HepG2 (cell line): ENCODE data around the gene BLOC1S2. TPM values are rescaled to one million over a fixed set of nuclear protein-coding genes. Genes with fewer than 3 reads are reported as not detected.

Experiments
- ARNTL ChIP-seq: sonication (generic); formaldehyde crosslinking; IDR thresholded peaks from 2 replicates; pipeline ENCODE4 v1.4.0; 2020; ENCODE audit warnings: mild to moderate bottlenecking, missing genetic modification reagents
- CHCHD3 ChIP-seq: sonication (generic); formaldehyde crosslinking; IDR thresholded peaks from 2 replicates; pipeline ENCODE4 v1.8.0; 2022; ENCODE audit warnings: mild to moderate bottlenecking, missing genetic modification reagents, moderate library complexity
- CREM ChIP-seq, 2 experiments: sonication (generic) in 1 of 2; formaldehyde crosslinking in 1 of 2; IDR thresholded peaks; 2 replicates each; pipeline versions ENCODE4 v1.4.0 to v1.6.1; 2016 to 2020; ENCODE audit warnings: antibody characterized with exemption in 1 of 2, mild to moderate bottlenecking in 1 of 2, missing genetic modification reagents in 1 of 2
- ETV5 ChIP-seq: IDR thresholded peaks from 2 replicates; pipeline ENCODE4 v1.6.1; 2018; ENCODE audit warnings: missing biosample characterization, missing genetic modification reagents, inconsistent platforms, borderline replicate concordance
- GATAD2A ChIP-seq: IDR thresholded peaks from 2 replicates; pipeline ENCODE4 v1.6.1; 2016
- JUNB ChIP-seq: sonication (generic); formaldehyde crosslinking; IDR thresholded peaks from 2 replicates; pipeline ENCODE4 v1.8.0; 2022; ENCODE audit warnings: missing genetic modification reagents, mild to moderate bottlenecking, borderline replicate concordance
- KDM3A ChIP-seq: IDR thresholded peaks from 2 replicates; pipeline ENCODE4 v1.6.1; 2018; ENCODE audit warnings: low read depth, missing compliant biosample characterization
- MAZ ChIP-seq, 2 experiments: sonication (generic) in 1 of 2; formaldehyde crosslinking in 1 of 2; IDR thresholded peaks; 2 replicates each; pipeline versions ENCODE4 v1.5.0 to v1.6.1; 2012 to 2020; ENCODE audit warnings: low read depth in 2 of 2, mild to moderate bottlenecking in 2 of 2, borderline replicate concordance in 1 of 2, improper control_type of control experiment in 1 of 2, low read length in 1 of 2, missing genetic modification reagents in 1 of 2, moderate library complexity in 1 of 2
- MIXL1 ChIP-seq: IDR thresholded peaks from 2 replicates; pipeline ENCODE4 v1.6.1; 2016
- NR3C1 ChIP-seq: sonication (generic); formaldehyde crosslinking; IDR thresholded peaks from 2 replicates; pipeline ENCODE4 v1.4.0; 2020; ENCODE audit warnings: missing genetic modification reagents
- SKI ChIP-seq: fragments of 450-650 bp; IDR thresholded peaks from one replicate; pipeline ENCODE4 v1.6.1; 2018; ENCODE audit warnings: mild to moderate bottlenecking; ENCODE audit not compliant: partially characterized antibody
- SNAI1 ChIP-seq: sonication (generic); formaldehyde crosslinking; IDR thresholded peaks from 2 replicates; pipeline ENCODE4 v1.5.0; 2020; ENCODE audit warnings: mild to moderate bottlenecking, missing genetic modification reagents, borderline replicate concordance
- SP140L ChIP-seq: sonication (generic); formaldehyde crosslinking; IDR thresholded peaks from 2 replicates; pipeline ENCODE4 v1.4.0; 2020; ENCODE audit warnings: missing genetic modification reagents, borderline replicate concordance
- TBP ChIP-seq: sonication (generic); formaldehyde crosslinking; IDR thresholded peaks from 2 replicates; pipeline ENCODE4 v1.5.0; 2020; ENCODE audit warnings: missing genetic modification reagents
- ZFP90 ChIP-seq: sonication (generic); formaldehyde crosslinking; IDR thresholded peaks from 2 replicates; pipeline ENCODE4 v1.8.0; 2022; ENCODE audit warnings: missing genetic modification reagents, mild to moderate bottlenecking, inconsistent platforms, borderline replicate concordance
- ZNF225 ChIP-seq: sonication (generic); formaldehyde crosslinking; IDR thresholded peaks from 2 replicates; pipeline ENCODE4 v1.4.0; 2020; ENCODE audit warnings: mild to moderate bottlenecking, missing genetic modification reagents
- ZNF343 ChIP-seq: sonication (generic); formaldehyde crosslinking; IDR thresholded peaks from 2 replicates; pipeline ENCODE4 v1.4.0; 2020; ENCODE audit warnings: mild to moderate bottlenecking, missing genetic modification reagents
- ZNF354B ChIP-seq: sonication (generic); formaldehyde crosslinking; IDR thresholded peaks from 2 replicates; pipeline ENCODE4 v1.8.0; 2022; ENCODE audit warnings: mild to moderate bottlenecking, missing genetic modification reagents
- ZNF367 ChIP-seq: sonication (generic); formaldehyde crosslinking; IDR thresholded peaks from 2 replicates; pipeline ENCODE4 v1.4.0; 2020; ENCODE audit warnings: missing genetic modification reagents, borderline replicate concordance
- ZNF737 ChIP-seq: sonication (generic); formaldehyde crosslinking; IDR thresholded peaks from 2 replicates; pipeline ENCODE4 v1.5.0; 2020; ENCODE audit warnings: missing genetic modification reagents, mild to moderate bottlenecking, borderline replicate concordance
- ZNF777 ChIP-seq: sonication (generic); formaldehyde crosslinking; IDR thresholded peaks from 2 replicates; pipeline ENCODE4 v1.4.0; 2020; ENCODE audit warnings: missing genetic modification reagents
- polyA plus RNA-seq, 8 experiments: library from polyadenylated mRNA; depleted of rRNA in 3 of 8; stranded (reverse) in 7 of 8; unstranded in 1 of 8; fragments of >200 nt; fragmentation: Illumina TruSeq in 4 of 8; extraction: Trizol in 4 of 8; gene quantifications; 2 replicates each; pipeline versions ENCODE4 v1.2.1 to v1.2.3, GENCODE V29; 2011 to 2016; ENCODE audit warnings: low read depth in 4 of 8, missing spikeins in 1 of 8, mixed read lengths in 1 of 8; ENCODE audit not compliant: insufficient read depth in 1 of 8
- total RNA-seq, 5 experiments: library from RNA; depleted of rRNA; stranded (reverse); fragments of >200 nt; fragmentation: Illumina TruSeq; extraction: Trizol; gene quantifications; 2 replicates each; pipeline ENCODE4 v1.2.3, GENCODE V29; 2016; ENCODE audit warnings: low read depth in 1 of 5
- TF ChIP-seq, protein P1 (sequence below): sonication (generic); formaldehyde crosslinking; IDR thresholded peaks from 2 replicates; pipeline ENCODE4 v1.4.0; 2020; ENCODE audit warnings: missing genetic modification reagents, borderline replicate concordance
- TF ChIP-seq, protein P2 (sequence below): sonication (generic); formaldehyde crosslinking; IDR thresholded peaks from 2 replicates; pipeline ENCODE4 v1.5.0; 2020; ENCODE audit warnings: mild to moderate bottlenecking, missing genetic modification reagents, moderate library complexity
- TF ChIP-seq, protein P3 (sequence below): sonication (generic); formaldehyde crosslinking; IDR thresholded peaks from 2 replicates; pipeline ENCODE4 v1.4.0; 2020; ENCODE audit warnings: missing genetic modification reagents; ENCODE audit errors: not compliant biosample characterization

The BLOC1S2 gene
- total and polyA plus RNA-seq, 2 of the 13 experiments (the other 11 are each of a cell fraction or from before 2014, with no cell fraction given): 22.3 to 64.4 TPM

DNA sequence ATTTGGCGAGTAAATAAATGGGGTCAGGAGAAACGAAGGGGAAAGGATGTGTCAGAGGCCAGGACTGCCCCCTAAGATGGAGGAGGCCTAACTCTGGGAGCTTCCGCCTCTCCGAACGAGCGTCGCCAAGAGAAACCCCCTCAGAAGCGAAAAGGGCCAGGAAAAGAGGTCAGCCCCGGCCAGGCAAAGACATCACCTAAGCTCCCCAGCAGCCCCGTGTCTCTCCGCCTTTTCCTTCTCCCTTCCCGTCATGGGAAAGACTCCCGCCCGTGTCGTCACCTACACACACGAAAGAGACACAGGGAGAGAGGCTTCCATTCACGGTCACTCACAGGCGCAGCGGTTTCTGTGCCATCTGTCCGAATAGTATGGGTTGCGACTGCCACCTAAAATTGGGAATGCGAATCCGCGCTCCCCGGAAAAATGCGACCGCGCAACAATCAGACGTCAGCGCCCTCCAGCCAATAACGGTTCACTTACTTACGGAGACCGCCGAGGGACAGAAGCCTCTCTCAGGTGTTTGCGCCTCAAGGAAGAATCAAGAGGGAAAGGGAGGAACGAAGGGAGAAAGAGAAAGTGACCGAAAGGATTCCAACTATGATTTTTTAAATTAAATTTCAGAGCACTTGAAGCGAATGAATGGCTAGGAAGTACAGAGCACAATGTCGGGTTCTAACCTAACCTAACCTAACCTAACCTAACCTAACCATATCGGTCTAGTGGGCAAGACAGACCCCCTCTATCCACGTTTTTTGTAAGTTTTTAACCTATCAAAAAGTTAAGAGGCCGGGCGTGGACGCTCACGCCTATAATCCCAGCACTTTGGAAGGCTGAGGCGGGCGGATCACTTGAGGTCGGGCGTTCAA lies 19.0 kb downstream of the BLOC1S2 start, which contains the start of gene CWF19L1 (continued):
- 0 out of 2 replicates have a peak, but pooled peaks have one; percentile 37 for TF ChIP-seq SP140L (CRISPR knock-in tag)
- no peak for TF ChIP-seq ZNF777 (CRISPR knock-in tag)
- TF ChIP-seq, protein P1, sequence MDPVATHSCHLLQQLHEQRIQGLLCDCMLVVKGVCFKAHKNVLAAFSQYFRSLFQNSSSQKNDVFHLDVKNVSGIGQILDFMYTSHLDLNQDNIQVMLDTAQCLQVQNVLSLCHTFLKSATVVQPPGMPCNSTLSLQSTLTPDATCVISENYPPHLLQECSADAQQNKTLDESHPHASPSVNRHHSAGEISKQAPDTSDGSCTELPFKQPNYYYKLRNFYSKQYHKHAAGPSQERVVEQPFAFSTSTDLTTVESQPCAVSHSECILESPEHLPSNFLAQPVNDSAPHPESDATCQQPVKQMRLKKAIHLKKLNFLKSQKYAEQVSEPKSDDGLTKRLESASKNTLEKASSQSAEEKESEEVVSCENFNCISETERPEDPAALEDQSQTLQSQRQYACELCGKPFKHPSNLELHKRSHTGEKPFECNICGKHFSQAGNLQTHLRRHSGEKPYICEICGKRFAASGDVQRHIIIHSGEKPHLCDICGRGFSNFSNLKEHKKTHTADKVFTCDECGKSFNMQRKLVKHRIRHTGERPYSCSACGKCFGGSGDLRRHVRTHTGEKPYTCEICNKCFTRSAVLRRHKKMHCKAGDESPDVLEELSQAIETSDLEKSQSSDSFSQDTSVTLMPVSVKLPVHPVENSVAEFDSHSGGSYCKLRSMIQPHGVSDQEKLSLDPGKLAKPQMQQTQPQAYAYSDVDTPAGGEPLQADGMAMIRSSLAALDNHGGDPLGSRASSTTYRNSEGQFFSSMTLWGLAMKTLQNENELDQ (CRISPR knock-in tag): no peak
- no peak; the same call in 1 of the 2 replicates for TF ChIP-seq ETV5 (CRISPR knock-in tag)
- no peak for TF ChIP-seq KDM3A (CRISPR knock-in tag)
- no peak for TF ChIP-seq TBP
- TF ChIP-seq, protein P2, sequence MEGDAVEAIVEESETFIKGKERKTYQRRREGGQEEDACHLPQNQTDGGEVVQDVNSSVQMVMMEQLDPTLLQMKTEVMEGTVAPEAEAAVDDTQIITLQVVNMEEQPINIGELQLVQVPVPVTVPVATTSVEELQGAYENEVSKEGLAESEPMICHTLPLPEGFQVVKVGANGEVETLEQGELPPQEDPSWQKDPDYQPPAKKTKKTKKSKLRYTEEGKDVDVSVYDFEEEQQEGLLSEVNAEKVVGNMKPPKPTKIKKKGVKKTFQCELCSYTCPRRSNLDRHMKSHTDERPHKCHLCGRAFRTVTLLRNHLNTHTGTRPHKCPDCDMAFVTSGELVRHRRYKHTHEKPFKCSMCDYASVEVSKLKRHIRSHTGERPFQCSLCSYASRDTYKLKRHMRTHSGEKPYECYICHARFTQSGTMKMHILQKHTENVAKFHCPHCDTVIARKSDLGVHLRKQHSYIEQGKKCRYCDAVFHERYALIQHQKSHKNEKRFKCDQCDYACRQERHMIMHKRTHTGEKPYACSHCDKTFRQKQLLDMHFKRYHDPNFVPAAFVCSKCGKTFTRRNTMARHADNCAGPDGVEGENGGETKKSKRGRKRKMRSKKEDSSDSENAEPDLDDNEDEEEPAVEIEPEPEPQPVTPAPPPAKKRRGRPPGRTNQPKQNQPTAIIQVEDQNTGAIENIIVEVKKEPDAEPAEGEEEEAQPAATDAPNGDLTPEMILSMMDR (CRISPR knock-in tag): no peak
- peak; percentile 70; the same call in 1 of the 2 replicates for TF ChIP-seq GATAD2A
- no peak for TF ChIP-seq ZNF367
- TF ChIP-seq NR3C1 (CRISPR knock-in tag): no peak
- no peak for TF ChIP-seq ZNF354B
- TF ChIP-seq CREM (IDR thresholded peaks at IDR 0.05): peak; percentile 97
- peak; percentile 73 for TF ChIP-seq CREM (CRISPR knock-in tag; IDR thresholded peaks at IDR 0.05)
- TF ChIP-seq, protein P3, sequence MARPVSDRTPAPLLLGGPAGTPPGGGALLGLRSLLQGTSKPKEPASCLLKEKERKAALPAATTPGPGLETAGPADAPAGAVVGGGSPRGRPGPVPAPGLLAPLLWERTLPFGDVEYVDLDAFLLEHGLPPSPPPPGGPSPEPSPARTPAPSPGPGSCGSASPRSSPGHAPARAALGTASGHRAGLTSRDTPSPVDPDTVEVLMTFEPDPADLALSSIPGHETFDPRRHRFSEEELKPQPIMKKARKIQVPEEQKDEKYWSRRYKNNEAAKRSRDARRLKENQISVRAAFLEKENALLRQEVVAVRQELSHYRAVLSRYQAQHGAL (CRISPR knock-in tag): no peak
- TF ChIP-seq ZFP90: no peak
- 0 out of 2 replicates have a peak, but pooled peaks have one; percentile 26 for TF ChIP-seq MAZ (IDR thresholded peaks at IDR 0.05; ENCODE audit: borderline replicate concordance, low read depth, low read length)
- no peak for TF ChIP-seq MAZ (CRISPR knock-in tag; IDR thresholded peaks at IDR 0.05; ENCODE audit: low read depth)
- TF ChIP-seq SNAI1: no peak; the same call in 1 of the 2 replicates
- TF ChIP-seq CHCHD3: no peak
- TF ChIP-seq JUNB: no peak
- TF ChIP-seq MIXL1 (CRISPR knock-in tag): peak; percentile 11; the same call in 1 of the 2 replicates
- no peak for TF ChIP-seq ZNF343 (CRISPR knock-in tag)
- no peak for TF ChIP-seq SKI
- TF ChIP-seq ZNF225 (CRISPR knock-in tag): no peak
- TF ChIP-seq ZNF737 (CRISPR knock-in tag): no peak
- peak; percentile 33; the same call in 1 of the 2 replicates for TF ChIP-seq ARNTL (CRISPR knock-in tag)
